Naive B cell (primary cell): ENCODE results near the gene ALDH1L1. TPM values are rescaled to one million over a fixed set of nuclear protein-coding genes. Genes with fewer than 3 reads are reported as not detected.

Source experiments
- ATAC-seq, 2 donors: fragments of 150-1000 bp; cut with Tn5 transposase; 2 replicates each; pipeline ENCODE4 v1.10.0; 2021; ENCODE audit warnings: low read depth in 2 of 2, mild to moderate bottlenecking in 2 of 2, moderate library complexity in 2 of 2
- DNase-seq: peaks from one replicate; pipeline ENCODE4 v3.0.0; 2022
- H3K27ac Mint-ChIP-seq, 6 donors: one replicate each; pipeline ENCODE4 v1.8.0; 2020 to 2022; ENCODE audit warnings: mild to moderate bottlenecking in 6 of 6, mixed read lengths in 6 of 6, moderate library complexity in 5 of 6, inconsistent platforms in 2 of 6
- H3K27me3 Mint-ChIP-seq, 3 donors: one replicate each; pipeline ENCODE4 v1.8.0; 2021 to 2022; ENCODE audit warnings: mixed read lengths in 3 of 3, mild to moderate bottlenecking in 1 of 3
- H3K36me3 Mint-ChIP-seq, 2 donors: one replicate each; pipeline ENCODE4 v1.8.0; 2020 to 2022; ENCODE audit warnings: mixed read lengths in 2 of 2, inconsistent platforms in 1 of 2, mild to moderate bottlenecking in 1 of 2
- H3K4me1 Mint-ChIP-seq, 3 donors: one replicate each; pipeline ENCODE4 v1.8.0; 2020 to 2022; ENCODE audit warnings: mixed read lengths in 3 of 3, inconsistent platforms in 1 of 3, mild to moderate bottlenecking in 1 of 3, moderate library complexity in 1 of 3
- H3K4me3 Mint-ChIP-seq, 8 donors: one replicate each; pipeline ENCODE4 v1.8.0; 2020 to 2022; ENCODE audit warnings: mild to moderate bottlenecking in 8 of 8, mixed read lengths in 8 of 8, moderate library complexity in 8 of 8, inconsistent platforms in 2 of 8
- H3K9me3 Mint-ChIP-seq, 7 donors: one replicate each; pipeline ENCODE4 v1.8.0; 2020 to 2022; ENCODE audit warnings: mixed read lengths in 7 of 7, mild to moderate bottlenecking in 5 of 7, inconsistent platforms in 2 of 7, moderate library complexity in 1 of 7
- polyA plus RNA-seq, 6 donors: library from polyadenylated mRNA; unstranded; fragments of 300-500 nt; fragmentation: Illumina TruSeq; gene quantifications; one replicate each; pipeline ENCODE4 v1.2.3, GENCODE V29; 2021; ENCODE audit warnings: low read depth in 6 of 6

The ALDH1L1 gene
- polyA plus RNA-seq, 6 donors from 2014 or later: 0.08 TPM; not detected in 5

- no peak overlapping the region for H3K4me3 Mint-ChIP-seq
- H3K9me3 Mint-ChIP-seq: no peaks in the 10 kb centered on the region
- H3K4me1 Mint-ChIP-seq: no peaks in the 10 kb centered on the region
- H3K36me3 Mint-ChIP-seq: no peaks in the 10 kb centered on the region
- DNase-seq (no peak), ATAC-seq (no peak)
- H3K27me3 Mint-ChIP-seq: peaks cover 3 to 8% (median 4%) of the 10 kb centered on the region in 3 donors
- H3K27ac Mint-ChIP-seq: no peak overlapping the region
These were observed 32.3 kb downstream of the ALDH1L1 start for GRCh38 chr3:126147932-126148683.

GRCh38 chr3:126147147-126147931 lies 33.0 kb downstream of the ALDH1L1 start:
- no peaks in the 10 kb centered on the region for H3K36me3 Mint-ChIP-seq
- ATAC-seq (no peak), DNase-seq (no peak)

GRCh38 chr3:126146525-126147146 lies 33.8 kb downstream of the ALDH1L1 start:
- Mint-ChIP-seq H3K4me1 (no peaks in the 10 kb centered on the region), H3K4me3 (no peak overlapping the region), H3K27me3 (peaks cover 0 to 4% (median 0%) of the 10 kb centered on the region in 3 donors), H3K27ac (no peak overlapping the region), H3K36me3 (no peaks in the 10 kb centered on the region), H3K9me3 (no peaks in the 10 kb centered on the region)
- no peak for DNase-seq
- no peak for ATAC-seq

More at GRCh38 chr3:126147147-126147931, 33.0 kb downstream of the ALDH1L1 start:
- H3K4me3 Mint-ChIP-seq: no peak overlapping the region
- H3K9me3 Mint-ChIP-seq: no peaks in the 10 kb centered on the region
- H3K4me1 Mint-ChIP-seq: no peaks in the 10 kb centered on the region
- peaks cover 3 to 6% (median 4%) of the 10 kb centered on the region in 3 donors for H3K27me3 Mint-ChIP-seq
- H3K27ac Mint-ChIP-seq: no peak overlapping the region

- Mint-ChIP-seq H3K36me3 (no peaks in the 10 kb centered on the region), H3K27ac (peak overlapping the region in 1 of 6 donors; percentile 21), H3K4me1 (no peaks in the 10 kb centered on the region), H3K27me3 (peaks cover 0 to 10% (median 0%) of the 10 kb centered on the region in 3 donors), H3K9me3 (no peaks in the 10 kb centered on the region), H3K4me3 (no peak overlapping the region)
- ATAC-seq: no peak
- DNase-seq: no peak
These were observed 34.4 kb downstream of the ALDH1L1 start for GRCh38 chr3:126146034-126146433.

GRCh38 chr3:126142652-126143051 lies 37.7 kb downstream of the ALDH1L1 start:
- Mint-ChIP-seq H3K36me3 (no peaks in the 10 kb centered on the region), H3K27me3 (peaks cover 4 to 38% (median 24%) of the 10 kb centered on the region in 3 donors), H3K4me3 (no peak overlapping the region), H3K9me3 (peaks cover 0 to 1% (median 0%) of the 10 kb centered on the region in 7 donors), H3K4me1 (no peaks in the 10 kb centered on the region), H3K27ac (no peak overlapping the region)
- ATAC-seq (no peak), DNase-seq (no peak)

GRCh38 chr3:126137490-126138130 lies 42.8 kb downstream of the ALDH1L1 start:
- Mint-ChIP-seq H3K4me3 (no peak overlapping the region), H3K36me3 (no peaks in the 10 kb centered on the region), H3K4me1 (peaks cover 0 to 4% (median 0%) of the 10 kb centered on the region in 3 donors), H3K27ac (no peak overlapping the region), H3K9me3 (peaks cover 0 to 1% (median 0%) of the 10 kb centered on the region in 7 donors), H3K27me3 (peaks cover 8 to 57% (median 55%) of the 10 kb centered on the region in 3 donors)
- ATAC-seq (no peak), DNase-seq (no peak)

GRCh38 chr3:126136428-126137220 lies 43.8 kb downstream of the ALDH1L1 start:
- Mint-ChIP-seq H3K27ac (no peak overlapping the region), H3K9me3 (peaks cover 0 to 1% (median 0%) of the 10 kb centered on the region in 7 donors), H3K36me3 (no peaks in the 10 kb centered on the region), H3K4me3 (no peak overlapping the region), H3K27me3 (peaks cover 8 to 59% (median 55%) of the 10 kb centered on the region in 3 donors), H3K4me1 (peaks cover 0 to 4% (median 0%) of the 10 kb centered on the region in 3 donors)
- ATAC-seq: no peak
- no peak for DNase-seq

GRCh38 chr3:126135406-126136076 lies 44.8 kb downstream of the ALDH1L1 start:
- Mint-ChIP-seq H3K27ac (no peak overlapping the region), H3K9me3 (peaks cover 0 to 1% (median 0%) of the 10 kb centered on the region in 7 donors), H3K27me3 (peaks cover 8 to 55% (median 51%) of the 10 kb centered on the region in 3 donors), H3K36me3 (no peaks in the 10 kb centered on the region), H3K4me3 (no peak overlapping the region), H3K4me1 (peaks cover 0 to 4% (median 0%) of the 10 kb centered on the region in 3 donors)
- ATAC-seq (no peak), DNase-seq (no peak)

- no peak overlapping the region for H3K4me3 Mint-ChIP-seq
- ATAC-seq (no peak), DNase-seq (no peak)
- peaks cover 0 to 4% (median 0%) of the 10 kb centered on the region in 3 donors for H3K4me1 Mint-ChIP-seq
- H3K9me3 Mint-ChIP-seq: peaks cover 0 to 1% (median 0%) of the 10 kb centered on the region in 7 donors
- H3K27ac Mint-ChIP-seq: no peak overlapping the region
- peaks cover 8 to 56% (median 51%) of the 10 kb centered on the region in 3 donors for H3K27me3 Mint-ChIP-seq
- H3K36me3 Mint-ChIP-seq: no peaks in the 10 kb centered on the region
These were observed 45.3 kb downstream of the ALDH1L1 start for GRCh38 chr3:126135071-126135405.

GRCh38 chr3:126134219-126134975 lies 46.0 kb downstream of the ALDH1L1 start:
- Mint-ChIP-seq H3K4me1 (peaks cover 0 to 4% (median 0%) of the 10 kb centered on the region in 3 donors), H3K36me3 (no peaks in the 10 kb centered on the region), H3K27me3 (peaks cover 8 to 56% (median 45%) of the 10 kb centered on the region in 3 donors), H3K4me3 (peak overlapping the region in 1 of 8 donors; percentile 42), H3K9me3 (no peaks in the 10 kb centered on the region), H3K27ac (peak overlapping the region in 1 of 6 donors; percentile 32)
- ATAC-seq (peak; percentile 41 to 58), DNase-seq (peak; percentile 31)

- peaks cover 0 to 4% (median 0%) of the 10 kb centered on the region in 3 donors for H3K4me1 Mint-ChIP-seq
- DNase-seq: no peak
- no peak overlapping the region for H3K27ac Mint-ChIP-seq
- H3K4me3 Mint-ChIP-seq: no peak overlapping the region
- peaks cover 8 to 48% (median 38%) of the 10 kb centered on the region in 3 donors for H3K27me3 Mint-ChIP-seq
- ATAC-seq: no peak
- no peaks in the 10 kb centered on the region for H3K36me3 Mint-ChIP-seq
- no peaks in the 10 kb centered on the region for H3K9me3 Mint-ChIP-seq
These were observed 46.8 kb downstream of the ALDH1L1 start for GRCh38 chr3:126133606-126134005.
